Measurements from ENCODE around the gene PRDM10. TPM values are rescaled to one million over a fixed set of nuclear protein-coding genes. Genes with fewer than 3 reads are reported as not detected.

The PRDM10 gene
- total and polyA plus RNA-seq, 10 of the 15 experiments (the other 5 are each of a cell fraction or from before 2014, with no cell fraction given), result 0.93 to 6.2 (median 4.1) TPM

- TF ChIP-seq CUX1 (IDR thresholded peaks at IDR 0.05; ENCODE audit: insufficient replicate concordance, low read depth, low read length), result no peak
- TF ChIP-seq, protein P1, sequence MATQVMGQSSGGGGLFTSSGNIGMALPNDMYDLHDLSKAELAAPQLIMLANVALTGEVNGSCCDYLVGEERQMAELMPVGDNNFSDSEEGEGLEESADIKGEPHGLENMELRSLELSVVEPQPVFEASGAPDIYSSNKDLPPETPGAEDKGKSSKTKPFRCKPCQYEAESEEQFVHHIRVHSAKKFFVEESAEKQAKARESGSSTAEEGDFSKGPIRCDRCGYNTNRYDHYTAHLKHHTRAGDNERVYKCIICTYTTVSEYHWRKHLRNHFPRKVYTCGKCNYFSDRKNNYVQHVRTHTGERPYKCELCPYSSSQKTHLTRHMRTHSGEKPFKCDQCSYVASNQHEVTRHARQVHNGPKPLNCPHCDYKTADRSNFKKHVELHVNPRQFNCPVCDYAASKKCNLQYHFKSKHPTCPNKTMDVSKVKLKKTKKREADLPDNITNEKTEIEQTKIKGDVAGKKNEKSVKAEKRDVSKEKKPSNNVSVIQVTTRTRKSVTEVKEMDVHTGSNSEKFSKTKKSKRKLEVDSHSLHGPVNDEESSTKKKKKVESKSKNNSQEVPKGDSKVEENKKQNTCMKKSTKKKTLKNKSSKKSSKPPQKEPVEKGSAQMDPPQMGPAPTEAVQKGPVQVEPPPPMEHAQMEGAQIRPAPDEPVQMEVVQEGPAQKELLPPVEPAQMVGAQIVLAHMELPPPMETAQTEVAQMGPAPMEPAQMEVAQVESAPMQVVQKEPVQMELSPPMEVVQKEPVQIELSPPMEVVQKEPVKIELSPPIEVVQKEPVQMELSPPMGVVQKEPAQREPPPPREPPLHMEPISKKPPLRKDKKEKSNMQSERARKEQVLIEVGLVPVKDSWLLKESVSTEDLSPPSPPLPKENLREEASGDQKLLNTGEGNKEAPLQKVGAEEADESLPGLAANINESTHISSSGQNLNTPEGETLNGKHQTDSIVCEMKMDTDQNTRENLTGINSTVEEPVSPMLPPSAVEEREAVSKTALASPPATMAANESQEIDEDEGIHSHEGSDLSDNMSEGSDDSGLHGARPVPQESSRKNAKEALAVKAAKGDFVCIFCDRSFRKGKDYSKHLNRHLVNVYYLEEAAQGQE (IDR thresholded peaks at IDR 0.05; ENCODE audit: low read depth, low read length), result no peak
- TF ChIP-seq, protein P2, sequence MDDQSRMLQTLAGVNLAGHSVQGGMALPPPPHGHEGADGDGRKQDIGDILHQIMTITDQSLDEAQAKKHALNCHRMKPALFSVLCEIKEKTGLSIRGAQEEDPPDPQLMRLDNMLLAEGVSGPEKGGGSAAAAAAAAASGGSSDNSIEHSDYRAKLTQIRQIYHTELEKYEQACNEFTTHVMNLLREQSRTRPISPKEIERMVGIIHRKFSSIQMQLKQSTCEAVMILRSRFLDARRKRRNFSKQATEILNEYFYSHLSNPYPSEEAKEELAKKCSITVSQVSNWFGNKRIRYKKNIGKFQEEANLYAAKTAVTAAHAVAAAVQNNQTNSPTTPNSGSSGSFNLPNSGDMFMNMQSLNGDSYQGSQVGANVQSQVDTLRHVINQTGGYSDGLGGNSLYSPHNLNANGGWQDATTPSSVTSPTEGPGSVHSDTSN (IDR thresholded peaks at IDR 0.05; ENCODE audit: insufficient replicate concordance, low read depth, low read length), result peak; percentile 11
- TF ChIP-seq, protein P3, sequence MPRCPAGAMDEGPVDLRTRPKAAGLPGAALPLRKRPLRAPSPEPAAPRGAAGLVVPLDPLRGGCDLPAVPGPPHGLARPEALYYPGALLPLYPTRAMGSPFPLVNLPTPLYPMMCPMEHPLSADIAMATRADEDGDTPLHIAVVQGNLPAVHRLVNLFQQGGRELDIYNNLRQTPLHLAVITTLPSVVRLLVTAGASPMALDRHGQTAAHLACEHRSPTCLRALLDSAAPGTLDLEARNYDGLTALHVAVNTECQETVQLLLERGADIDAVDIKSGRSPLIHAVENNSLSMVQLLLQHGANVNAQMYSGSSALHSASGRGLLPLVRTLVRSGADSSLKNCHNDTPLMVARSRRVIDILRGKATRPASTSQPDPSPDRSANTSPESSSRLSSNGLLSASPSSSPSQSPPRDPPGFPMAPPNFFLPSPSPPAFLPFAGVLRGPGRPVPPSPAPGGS (IDR thresholded peaks at IDR 0.05; ENCODE audit: borderline replicate concordance, insufficient read depth, low read depth, low read length, poor library complexity, severe bottlenecking), result no peak
- TF ChIP-seq, protein P4, sequence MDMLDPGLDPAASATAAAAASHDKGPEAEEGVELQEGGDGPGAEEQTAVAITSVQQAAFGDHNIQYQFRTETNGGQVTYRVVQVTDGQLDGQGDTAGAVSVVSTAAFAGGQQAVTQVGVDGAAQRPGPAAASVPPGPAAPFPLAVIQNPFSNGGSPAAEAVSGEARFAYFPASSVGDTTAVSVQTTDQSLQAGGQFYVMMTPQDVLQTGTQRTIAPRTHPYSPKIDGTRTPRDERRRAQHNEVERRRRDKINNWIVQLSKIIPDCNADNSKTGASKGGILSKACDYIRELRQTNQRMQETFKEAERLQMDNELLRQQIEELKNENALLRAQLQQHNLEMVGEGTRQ (IDR thresholded peaks at IDR 0.05; ENCODE audit: borderline replicate concordance, low read depth, low read length), result no peak
- no peak for TF ChIP-seq RAD21 (IDR thresholded peaks at IDR 0.05; ENCODE audit: insufficient read depth, low read depth, low read length)
- peak; percentile 75 for TF ChIP-seq DPF2 (IDR thresholded peaks at IDR 0.05)
- TF ChIP-seq, protein P5, sequence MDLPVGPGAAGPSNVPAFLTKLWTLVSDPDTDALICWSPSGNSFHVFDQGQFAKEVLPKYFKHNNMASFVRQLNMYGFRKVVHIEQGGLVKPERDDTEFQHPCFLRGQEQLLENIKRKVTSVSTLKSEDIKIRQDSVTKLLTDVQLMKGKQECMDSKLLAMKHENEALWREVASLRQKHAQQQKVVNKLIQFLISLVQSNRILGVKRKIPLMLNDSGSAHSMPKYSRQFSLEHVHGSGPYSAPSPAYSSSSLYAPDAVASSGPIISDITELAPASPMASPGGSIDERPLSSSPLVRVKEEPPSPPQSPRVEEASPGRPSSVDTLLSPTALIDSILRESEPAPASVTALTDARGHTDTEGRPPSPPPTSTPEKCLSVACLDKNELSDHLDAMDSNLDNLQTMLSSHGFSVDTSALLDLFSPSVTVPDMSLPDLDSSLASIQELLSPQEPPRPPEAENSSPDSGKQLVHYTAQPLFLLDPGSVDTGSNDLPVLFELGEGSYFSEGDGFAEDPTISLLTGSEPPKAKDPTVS (IDR thresholded peaks at IDR 0.05; ENCODE audit: low read depth, low read length), result no peak; the same call in 1 of the 2 replicates
- no peak for TF ChIP-seq SMAD5 (IDR thresholded peaks at IDR 0.05; ENCODE audit: low read depth)
- TF ChIP-seq SIN3A (IDR thresholded peaks at IDR 0.05; ENCODE audit: low read depth, low read length), result no peak; the same call in 1 of the 2 replicates
- peak; percentile 64; the same call in 1 of the 2 replicates for TF ChIP-seq RB1 (IDR thresholded peaks at IDR 0.05; ENCODE audit: borderline replicate concordance)
- TF ChIP-seq EP300 (IDR thresholded peaks at IDR 0.05; ENCODE audit: borderline replicate concordance in 1 of 2, control insufficient read depth in 1 of 2, low read depth in 2 of 2, low read length in 2 of 2), result peak; percentile 35 to 36; a peak in 2 of 4 replicates
Measured at GRCh38 chr11:130002846-130003716, 446 bp upstream of the PRDM10 start (continued).

Measured in GM12878 (cell line).